Brain microvascular endothelial cell (primary cell): Measurements from ENCODE around the gene DOCK9.

Source experiments
- DNase-seq: peaks from one replicate; pipeline ENCODE4 v3.0.0-alpha.2; 2020
- H3K27ac ChIP-seq: fragments of 250-450 bp; sonication (Bioruptor Pico); 2 replicates; pipeline ENCODE4 v1.5.1; 2020; ENCODE audit warnings: mild to moderate bottlenecking, moderate library complexity
- H3K27me3 ChIP-seq: fragments of 250-450 bp; sonication (Bioruptor Pico); replicated peaks from 2 replicates; pipeline ENCODE4 v1.5.1; 2020; ENCODE audit warnings: mild to moderate bottlenecking
- H3K36me3 ChIP-seq: fragments of 250-450 bp; sonication (Bioruptor Pico); replicated peaks from 2 replicates; pipeline ENCODE4 v1.5.1; 2020; ENCODE audit warnings: mild to moderate bottlenecking
- H3K4me3 ChIP-seq: 2 replicates; pipeline ENCODE4 v1.5.1; 2011; ENCODE audit warnings: low read depth, mild to moderate bottlenecking, control low read depth, low read length, moderate library complexity
- in situ Hi-C: cut with HindIII; loops from 2 replicates; pipeline ENCODE4 v1.10.0; 2017; ENCODE audit warnings: low sequenced_read_pairs, low pct_ligation_motif_present
- TF ChIP-seq, protein P1 (sequence below): IDR thresholded peaks from 2 replicates; pipeline ENCODE4 v1.5.1; 2011; ENCODE audit warnings: low read depth, mild to moderate bottlenecking, moderate library complexity, low read length, control low read depth, inconsistent platforms; ENCODE audit errors: missing control alignments

Gene DOCK9

DNA sequence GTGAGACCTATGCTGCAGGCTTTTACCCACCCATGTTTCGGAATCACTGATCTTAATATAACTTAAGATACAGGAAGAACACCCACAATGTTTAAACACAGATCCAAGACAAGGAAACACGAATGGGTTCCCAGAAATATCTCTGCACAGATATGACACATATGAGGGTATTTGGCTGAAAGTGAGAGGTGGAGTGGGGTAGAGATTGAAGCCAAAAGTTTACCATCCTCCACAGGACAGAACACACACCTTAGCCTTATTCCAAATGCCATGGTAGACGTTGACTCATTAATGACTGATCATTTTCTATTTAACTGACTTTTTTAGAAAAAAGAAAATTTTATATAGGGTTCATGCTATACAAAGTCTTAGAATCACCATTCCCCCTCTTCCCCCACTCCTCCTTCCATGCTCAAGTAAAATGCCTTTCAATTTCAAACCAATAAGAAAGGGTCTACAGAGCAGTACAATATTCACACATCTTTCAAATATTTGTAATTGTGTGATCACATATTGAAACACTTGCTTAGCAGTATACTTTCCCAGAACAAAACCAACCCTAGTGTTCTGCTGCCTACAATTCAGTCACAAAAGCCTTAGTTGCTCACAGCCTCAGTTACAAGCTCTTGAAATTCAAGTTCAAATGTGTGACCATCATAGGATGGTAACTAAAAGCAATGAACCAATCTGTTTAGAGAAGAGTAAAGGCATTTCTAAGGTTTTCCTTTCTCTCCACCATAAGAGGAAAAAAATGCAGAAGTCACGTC, 11.8 kb upstream of the DOCK9 start:
- H3K36me3 ChIP-seq, result no peaks in the 10 kb centered on the region
- TF ChIP-seq, protein P1, sequence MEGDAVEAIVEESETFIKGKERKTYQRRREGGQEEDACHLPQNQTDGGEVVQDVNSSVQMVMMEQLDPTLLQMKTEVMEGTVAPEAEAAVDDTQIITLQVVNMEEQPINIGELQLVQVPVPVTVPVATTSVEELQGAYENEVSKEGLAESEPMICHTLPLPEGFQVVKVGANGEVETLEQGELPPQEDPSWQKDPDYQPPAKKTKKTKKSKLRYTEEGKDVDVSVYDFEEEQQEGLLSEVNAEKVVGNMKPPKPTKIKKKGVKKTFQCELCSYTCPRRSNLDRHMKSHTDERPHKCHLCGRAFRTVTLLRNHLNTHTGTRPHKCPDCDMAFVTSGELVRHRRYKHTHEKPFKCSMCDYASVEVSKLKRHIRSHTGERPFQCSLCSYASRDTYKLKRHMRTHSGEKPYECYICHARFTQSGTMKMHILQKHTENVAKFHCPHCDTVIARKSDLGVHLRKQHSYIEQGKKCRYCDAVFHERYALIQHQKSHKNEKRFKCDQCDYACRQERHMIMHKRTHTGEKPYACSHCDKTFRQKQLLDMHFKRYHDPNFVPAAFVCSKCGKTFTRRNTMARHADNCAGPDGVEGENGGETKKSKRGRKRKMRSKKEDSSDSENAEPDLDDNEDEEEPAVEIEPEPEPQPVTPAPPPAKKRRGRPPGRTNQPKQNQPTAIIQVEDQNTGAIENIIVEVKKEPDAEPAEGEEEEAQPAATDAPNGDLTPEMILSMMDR, result no peak
- in situ Hi-C loops, result no loop called here
- H3K27me3 ChIP-seq, result no peaks in the 10 kb centered on the region
- DNase-seq, result no peak
- H3K4me3 ChIP-seq, result no peak overlapping the region
- H3K27ac ChIP-seq, result no peak overlapping the region

DNA sequence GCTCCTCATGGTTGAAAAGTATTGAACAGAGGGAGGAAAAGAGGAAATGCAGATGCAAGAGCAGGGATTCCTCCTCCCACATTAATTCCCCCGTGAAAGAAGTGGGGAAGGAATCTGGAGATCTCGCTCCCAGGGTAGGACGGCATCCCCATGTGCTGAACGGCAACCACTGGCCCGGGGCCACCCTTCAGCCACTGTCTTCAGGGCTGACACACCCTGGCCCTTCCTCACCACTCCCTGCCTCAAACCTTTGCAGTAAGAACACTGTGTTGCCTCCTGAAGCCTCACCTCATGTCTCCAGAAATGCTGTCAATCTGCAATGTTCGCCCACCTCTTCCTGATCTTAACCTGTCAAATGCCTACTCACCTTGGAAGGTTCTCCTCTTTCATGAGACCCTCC, 10.9 kb upstream of the DOCK9 start:
- Histone ChIP-seq H3K27me3 (no peaks in the 10 kb centered on the region), H3K27ac (no peak overlapping the region), H3K36me3 (no peaks in the 10 kb centered on the region), H3K4me3 (no peak overlapping the region)
- TF ChIP-seq, protein P1, result no peak
- DNase-seq, result no peak
- in situ Hi-C loops, result no loop called here

DNA sequence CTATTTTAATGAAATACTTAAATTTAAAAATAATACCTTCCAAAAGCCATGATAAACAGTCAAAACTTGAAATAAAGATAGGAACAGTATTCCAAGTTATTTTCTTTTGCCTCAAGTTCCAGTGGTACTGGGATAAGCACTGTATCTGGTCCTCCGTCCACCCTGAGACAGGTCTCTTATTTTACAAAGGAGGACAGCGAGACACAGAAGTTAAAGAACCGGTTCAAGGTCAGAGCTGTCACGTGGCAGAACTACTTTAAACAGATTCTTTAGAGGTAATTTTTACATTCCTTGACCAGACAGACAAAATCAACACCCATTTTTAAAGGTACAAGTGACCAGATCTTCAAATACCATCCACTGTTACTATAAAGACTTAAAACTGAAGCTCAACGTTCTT, 10.4 kb upstream of the DOCK9 start:
- no peak overlapping the region for H3K27ac ChIP-seq
- DNase-seq, result no peak
- no peaks in the 10 kb centered on the region for H3K27me3 ChIP-seq
- in situ Hi-C loops, result no loop called here
- no peak overlapping the region for H3K4me3 ChIP-seq
- TF ChIP-seq, protein P1, result no peak
- H3K36me3 ChIP-seq, result no peaks in the 10 kb centered on the region

DNA sequence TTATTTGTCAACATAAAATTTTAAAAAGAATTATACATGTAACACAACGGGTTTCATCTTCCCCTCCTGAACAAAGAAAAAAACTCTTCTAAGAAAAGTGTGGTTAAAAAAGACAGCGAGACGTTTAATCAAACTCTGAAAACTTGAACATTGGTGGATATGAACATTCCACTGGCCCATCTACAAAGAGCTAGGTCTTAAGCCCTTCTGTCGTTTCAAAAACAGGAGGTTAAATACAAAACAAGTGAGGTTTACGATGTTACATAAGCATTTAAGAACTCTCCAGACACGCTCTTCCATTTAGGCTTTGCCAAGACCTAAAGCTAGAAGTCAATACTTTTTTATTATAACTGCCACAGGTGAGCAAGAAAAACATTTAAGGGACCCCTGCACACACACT, 9.4 kb upstream of the DOCK9 start:
- no peak for DNase-seq
- in situ Hi-C loops, result no loop called here
- Histone ChIP-seq H3K27me3 (no peaks in the 10 kb centered on the region), H3K4me3 (no peak overlapping the region), H3K36me3 (no peaks in the 10 kb centered on the region), H3K27ac (no peak overlapping the region)
- TF ChIP-seq, protein P1, result no peak

DNA sequence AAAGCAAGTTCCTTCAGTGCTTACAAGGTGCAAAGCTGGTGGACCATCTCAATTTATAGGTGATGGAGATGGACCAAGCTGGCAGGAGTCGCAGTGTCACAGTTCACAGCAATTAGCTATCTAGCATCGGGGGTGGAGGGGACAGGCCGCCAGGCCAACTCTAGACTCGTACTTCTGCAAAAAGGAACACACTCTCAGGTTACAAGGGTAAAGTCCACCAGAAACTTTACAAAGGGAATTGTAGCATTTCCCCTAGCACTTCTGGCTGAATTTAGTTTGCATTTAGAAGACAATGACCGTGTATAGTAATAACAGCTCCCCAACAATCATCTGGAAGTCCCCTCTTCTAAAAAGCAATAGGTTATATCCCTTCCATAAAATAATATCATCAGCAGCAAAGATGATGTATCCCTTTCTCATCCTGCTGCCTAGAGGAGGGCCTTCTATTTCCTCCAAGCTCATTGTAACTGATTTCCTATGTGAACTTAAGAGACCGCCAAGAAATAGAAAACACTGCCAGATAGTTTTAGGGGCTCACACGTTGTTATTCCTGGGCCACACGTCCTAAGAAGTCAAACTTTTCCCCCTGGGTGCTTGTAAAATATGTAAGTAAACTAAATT, 8.5 kb upstream of the DOCK9 start:
- Histone ChIP-seq H3K27me3 (no peaks in the 10 kb centered on the region), H3K4me3 (no peak overlapping the region), H3K27ac (no peak overlapping the region), H3K36me3 (no peaks in the 10 kb centered on the region)
- in situ Hi-C loops, result no loop called here
- TF ChIP-seq, protein P1, result no peak
- DNase-seq, result no peak
